GM23338 (cell line): ENCODE data around the gene PTPN20. TPM values are rescaled to one million over a fixed set of nuclear protein-coding genes. Genes with fewer than 3 reads are reported as not detected.

ENCODE experiments used
- ATAC-seq: fragments of 200-7000 bp; cut with Tn5 transposase; 3 replicates; pipeline ENCODE4 v1.9.1; 2020
- DNase-seq: peaks from one replicate; pipeline ENCODE4 v3.0.0-alpha.2; 2015; ENCODE audit warnings: low spot score
- H2AFZ ChIP-seq: fragments of 200-600 bp; sonication (generic); 2 replicates; pipeline ENCODE4 v1.8.0; 2016; ENCODE audit warnings: antibody characterized with exemption, mild to moderate bottlenecking, moderate library complexity
- H3F3A ChIP-seq: fragments of 200-600 bp; sonication (generic); replicated peaks from 2 replicates; pipeline ENCODE4 v1.8.0; 2017; ENCODE audit warnings: antibody characterized with exemption, mixed run types, low read depth
- H3K27ac ChIP-seq: fragments of 200-600 bp; sonication (generic); 2 replicates; pipeline ENCODE4 v1.6.1; 2016; ENCODE audit warnings: low read depth
- H3K27me3 ChIP-seq: fragments of 200-600 bp; sonication (generic); 2 replicates; pipeline ENCODE4 v1.8.0; 2016; ENCODE audit warnings: mild to moderate bottlenecking, mixed run types, moderate library complexity; ENCODE audit not compliant: insufficient read depth
- H3K36me3 ChIP-seq: fragments of 200-600 bp; sonication (generic); 2 replicates; pipeline ENCODE4 v1.8.0; 2016; ENCODE audit warnings: mild to moderate bottlenecking; ENCODE audit not compliant: insufficient read depth
- H3K4me1 ChIP-seq: fragments of 200-600 bp; sonication (generic); 2 replicates; pipeline ENCODE4 v1.8.0; 2016; ENCODE audit warnings: mild to moderate bottlenecking, moderate library complexity; ENCODE audit not compliant: insufficient read depth
- H3K4me2 ChIP-seq: fragments of 200-600 bp; sonication (generic); 2 replicates; pipeline ENCODE4 v1.7.1; 2017; ENCODE audit warnings: mixed run types
- H3K4me3 ChIP-seq: fragments of 200-600 bp; sonication (generic); 2 replicates; pipeline ENCODE4 v1.6.1; 2016; ENCODE audit warnings: mixed run types
- H3K79me2 ChIP-seq: fragments of 200-600 bp; sonication (generic); replicated peaks from 2 replicates; pipeline ENCODE4 v1.8.0; 2017; ENCODE audit warnings: mild to moderate bottlenecking; ENCODE audit not compliant: insufficient read depth
- H3K9me2 ChIP-seq: fragments of 200-600 bp; sonication (generic); 2 replicates; pipeline ENCODE4 v1.8.0; 2017; ENCODE audit not compliant: insufficient read depth
- H4K20me1 ChIP-seq: fragments of 200-600 bp; sonication (generic); replicated peaks from 2 replicates; pipeline ENCODE4 v1.8.0; 2017; ENCODE audit warnings: mild to moderate bottlenecking; ENCODE audit not compliant: insufficient read depth
- H3K27ac Mint-ChIP-seq: 2 replicates; pipeline ENCODE4 v1.8.0; 2020; ENCODE audit warnings: inconsistent platforms, mild to moderate bottlenecking, moderate library complexity, mixed read lengths
- H3K27me3 Mint-ChIP-seq: 3 replicates; pipeline ENCODE4 v1.8.0; 2022; ENCODE audit warnings: low read depth, mild to moderate bottlenecking, moderate library complexity, mixed read lengths, inconsistent platforms; ENCODE audit not compliant: insufficient read depth, poor library complexity
- H3K36me3 Mint-ChIP-seq: 3 replicates; pipeline ENCODE4 v1.8.0; 2021; ENCODE audit warnings: low read depth, mild to moderate bottlenecking, inconsistent platforms, moderate library complexity, mixed read lengths
- H3K4me1 Mint-ChIP-seq: 3 replicates; pipeline ENCODE4 v1.8.0; 2020; ENCODE audit warnings: mild to moderate bottlenecking, inconsistent platforms, mixed read lengths
- H3K4me3 Mint-ChIP-seq: 3 replicates; pipeline ENCODE4 v1.8.0; 2021; ENCODE audit warnings: moderate library complexity, mild to moderate bottlenecking, inconsistent platforms, mixed read lengths
- H3K9me3 Mint-ChIP-seq: 3 replicates; pipeline ENCODE4 v1.8.0; 2020; ENCODE audit warnings: moderate library complexity, mild to moderate bottlenecking, inconsistent platforms, mixed read lengths
- CREB1 ChIP-seq: fragments of 250-450 bp; sonication (Bioruptor Pico); IDR thresholded peaks from 2 replicates; pipeline ENCODE4 v1.5.0; 2020; ENCODE audit warnings: low read depth, mild to moderate bottlenecking, moderate library complexity
- EZH2 ChIP-seq: fragments of 200-600 bp; sonication (generic); IDR thresholded peaks from one replicate; pipeline ENCODE4 v1.8.0; 2017; ENCODE audit warnings: antibody characterized with exemption, mild to moderate bottlenecking, low read depth; ENCODE audit not compliant: unreplicated experiment
- EZH2phosphoT487 ChIP-seq: fragments of 200-600 bp; sonication (generic); IDR thresholded peaks from one replicate; pipeline ENCODE4 v1.8.1; 2018; ENCODE audit warnings: antibody characterized with exemption; ENCODE audit not compliant: unreplicated experiment
- JUNB ChIP-seq: IDR thresholded peaks from one replicate; pipeline ENCODE4 v1.6.1; 2016; ENCODE audit warnings: antibody characterized with exemption; ENCODE audit not compliant: unreplicated experiment
- NANOG ChIP-seq: IDR thresholded peaks from 2 replicates; pipeline ENCODE4 v1.6.1; 2016; ENCODE audit warnings: antibody characterized with exemption, borderline replicate concordance
- POLR2AphosphoS5 ChIP-seq: IDR thresholded peaks from 2 replicates; pipeline ENCODE4 v1.6.1; 2016; ENCODE audit warnings: antibody characterized with exemption, low read depth
- STAT1 ChIP-seq: IDR thresholded peaks from one replicate; pipeline ENCODE4 v1.6.1; 2016; ENCODE audit warnings: antibody characterized with exemption; ENCODE audit not compliant: unreplicated experiment
- ZNF331 ChIP-seq: fragments of 250-450 bp; sonication (Bioruptor Pico); IDR thresholded peaks from 2 replicates; pipeline ENCODE4 v1.5.0; 2020; ENCODE audit warnings: low read depth, mild to moderate bottlenecking, moderate library complexity
- polyA plus RNA-seq: library from polyadenylated mRNA; unstranded; fragments of >200 nt; fragmentation: Nextera tagmentation; extraction: Ambion mirVana; gene quantifications from 2 replicates; pipeline ENCODE4 v1.2.1, GENCODE V29; 2016
- total RNA-seq: library from RNA; depleted of rRNA; stranded (reverse); fragments of >200 nt; shearing (Covaris generic); gene quantifications from 2 replicates; pipeline ENCODE4 v1.2.3, GENCODE V29; 2014
- TF ChIP-seq, protein P1 (sequence below): IDR thresholded peaks from one replicate; pipeline ENCODE4 v1.6.1; 2018; ENCODE audit warnings: antibody characterized with exemption; ENCODE audit not compliant: unreplicated experiment
- TF ChIP-seq, protein P2 (sequence below), 2 experiments: fragments of 200-600 bp in 1 of 2; sonication (generic) in 1 of 2; conservative IDR thresholded peaks; 2 replicates each; pipeline versions ENCODE4 v1.5.1 to v1.6.1; 2016 to 2017; ENCODE audit warnings: antibody characterized with exemption in 2 of 2, low read depth in 2 of 2, mild to moderate bottlenecking in 2 of 2, moderate library complexity in 1 of 2

Gene PTPN20
- total and polyA plus RNA-seq, 2 experiments from 2014 or later = 0.13 TPM; not detected in 1

DNA sequence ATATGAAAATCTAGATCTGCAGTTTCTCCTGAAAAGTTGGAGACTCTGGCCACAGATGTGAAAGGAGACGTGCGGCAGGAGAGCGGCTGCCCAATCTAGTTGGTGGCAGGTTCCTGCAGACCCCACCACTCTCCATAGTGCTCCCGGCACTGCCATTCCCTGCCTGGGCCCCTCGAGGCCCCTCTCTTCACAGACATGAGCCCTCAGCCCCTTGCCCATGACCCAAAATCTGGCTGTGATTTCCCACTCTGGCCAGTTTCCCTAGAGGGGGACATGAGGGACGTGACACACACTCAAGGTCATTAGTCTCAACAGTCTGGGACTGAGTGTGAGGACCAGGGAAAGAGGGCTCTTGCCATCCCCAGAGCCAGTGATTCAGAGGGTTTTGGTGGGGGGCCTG, 138.7 kb downstream of the PTPN20 start:
- no peaks in the 10 kb centered on the region for H3K27me3 ChIP-seq
- Mint-ChIP-seq H3K27ac (no peak overlapping the region), H3K4me3 (no peak overlapping the region), H3K27me3 (peaks cover 8% of the 10 kb centered on the region), H3K9me3 (no peaks in the 10 kb centered on the region), H3K36me3 (no peaks in the 10 kb centered on the region), H3K4me1 (no peaks in the 10 kb centered on the region)
- no peak for DNase-seq
- H3F3A ChIP-seq = no peaks in the 10 kb centered on the region
- no peaks in the 10 kb centered on the region for H3K4me1 ChIP-seq
- no peaks in the 10 kb centered on the region for H3K9me2 ChIP-seq
- TF ChIP-seq EZH2phosphoT487 = no peak
- TF ChIP-seq ZNF331 (CRISPR knock-in tag) = no peak
- TF ChIP-seq, protein P1, sequence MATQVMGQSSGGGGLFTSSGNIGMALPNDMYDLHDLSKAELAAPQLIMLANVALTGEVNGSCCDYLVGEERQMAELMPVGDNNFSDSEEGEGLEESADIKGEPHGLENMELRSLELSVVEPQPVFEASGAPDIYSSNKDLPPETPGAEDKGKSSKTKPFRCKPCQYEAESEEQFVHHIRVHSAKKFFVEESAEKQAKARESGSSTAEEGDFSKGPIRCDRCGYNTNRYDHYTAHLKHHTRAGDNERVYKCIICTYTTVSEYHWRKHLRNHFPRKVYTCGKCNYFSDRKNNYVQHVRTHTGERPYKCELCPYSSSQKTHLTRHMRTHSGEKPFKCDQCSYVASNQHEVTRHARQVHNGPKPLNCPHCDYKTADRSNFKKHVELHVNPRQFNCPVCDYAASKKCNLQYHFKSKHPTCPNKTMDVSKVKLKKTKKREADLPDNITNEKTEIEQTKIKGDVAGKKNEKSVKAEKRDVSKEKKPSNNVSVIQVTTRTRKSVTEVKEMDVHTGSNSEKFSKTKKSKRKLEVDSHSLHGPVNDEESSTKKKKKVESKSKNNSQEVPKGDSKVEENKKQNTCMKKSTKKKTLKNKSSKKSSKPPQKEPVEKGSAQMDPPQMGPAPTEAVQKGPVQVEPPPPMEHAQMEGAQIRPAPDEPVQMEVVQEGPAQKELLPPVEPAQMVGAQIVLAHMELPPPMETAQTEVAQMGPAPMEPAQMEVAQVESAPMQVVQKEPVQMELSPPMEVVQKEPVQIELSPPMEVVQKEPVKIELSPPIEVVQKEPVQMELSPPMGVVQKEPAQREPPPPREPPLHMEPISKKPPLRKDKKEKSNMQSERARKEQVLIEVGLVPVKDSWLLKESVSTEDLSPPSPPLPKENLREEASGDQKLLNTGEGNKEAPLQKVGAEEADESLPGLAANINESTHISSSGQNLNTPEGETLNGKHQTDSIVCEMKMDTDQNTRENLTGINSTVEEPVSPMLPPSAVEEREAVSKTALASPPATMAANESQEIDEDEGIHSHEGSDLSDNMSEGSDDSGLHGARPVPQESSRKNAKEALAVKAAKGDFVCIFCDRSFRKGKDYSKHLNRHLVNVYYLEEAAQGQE = no peak
- no peak for TF ChIP-seq JUNB
- no peaks in the 10 kb centered on the region for H3K79me2 ChIP-seq
- no peak overlapping the region for H3K27ac ChIP-seq
- H3K4me2 ChIP-seq = no peak overlapping the region
- ATAC-seq = no peak
- H2AFZ ChIP-seq = no peak overlapping the region
- H3K4me3 ChIP-seq = no peak overlapping the region
- no peaks in the 10 kb centered on the region for H3K36me3 ChIP-seq
- H4K20me1 ChIP-seq = no peaks in the 10 kb centered on the region

DNA sequence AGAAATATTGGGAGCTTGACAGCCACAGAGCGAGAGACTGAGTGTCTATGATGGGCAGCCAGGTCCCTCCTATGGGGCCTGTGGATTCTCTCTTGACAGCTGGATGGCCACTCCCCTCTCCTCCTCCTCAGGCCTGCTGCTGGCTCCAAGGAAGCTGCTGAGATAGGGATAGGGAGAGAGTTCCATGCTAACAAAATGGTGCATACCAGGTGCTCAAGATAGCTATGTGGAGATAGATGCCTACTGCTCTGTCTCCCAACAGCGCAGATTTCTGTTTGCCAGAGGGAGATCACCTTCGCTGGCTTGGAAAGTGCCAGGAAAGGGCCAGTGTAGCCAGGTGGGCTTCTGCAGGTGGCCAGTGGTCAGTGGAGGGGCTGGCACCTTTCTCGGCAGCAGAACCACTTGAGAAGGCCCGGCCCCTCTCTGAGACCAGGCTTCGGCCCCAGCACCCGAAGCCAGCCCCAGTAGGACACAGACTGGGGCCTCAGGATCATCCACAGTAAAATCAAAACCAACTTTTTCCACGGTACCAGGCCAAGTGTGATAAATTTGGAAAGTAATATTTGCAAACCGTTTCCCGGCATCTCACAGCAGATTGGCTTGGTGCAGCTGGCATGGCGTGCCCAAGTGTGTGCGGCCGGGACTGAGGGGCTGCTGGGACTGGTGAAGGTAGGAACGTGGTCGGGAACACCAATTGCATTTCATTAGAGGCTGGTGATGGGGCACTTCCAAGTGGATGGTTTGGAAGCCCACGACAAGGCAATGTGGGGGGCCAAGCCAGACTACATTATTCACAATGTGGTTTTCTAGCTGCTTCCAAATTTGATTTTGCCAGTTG, 139.6 kb downstream of the PTPN20 start:
- Histone ChIP-seq H3K79me2 (no peaks in the 10 kb centered on the region), H3K4me3 (no peak overlapping the region), H3K27me3 (no peaks in the 10 kb centered on the region), H4K20me1 (no peaks in the 10 kb centered on the region), H3K27ac (no peak overlapping the region), H2AFZ (no peak overlapping the region), H3K36me3 (no peaks in the 10 kb centered on the region), H3K4me2 (no peak overlapping the region), H3K4me1 (no peaks in the 10 kb centered on the region), H3F3A (no peaks in the 10 kb centered on the region), H3K9me2 (no peaks in the 10 kb centered on the region)
- H3K4me1 Mint-ChIP-seq = no peaks in the 10 kb centered on the region
- H3K36me3 Mint-ChIP-seq = no peaks in the 10 kb centered on the region
- H3K4me3 Mint-ChIP-seq = no peak overlapping the region
- peaks cover 10% of the 10 kb centered on the region for H3K27me3 Mint-ChIP-seq
- no peak overlapping the region for H3K27ac Mint-ChIP-seq
- H3K9me3 Mint-ChIP-seq = no peaks in the 10 kb centered on the region
- DNase-seq (no peak), ATAC-seq (no peak)
- TF ChIP-seq EZH2 = no peak
- no peak for TF ChIP-seq POLR2AphosphoS5
- TF ChIP-seq, protein P1 = no peak
- no peak for TF ChIP-seq EZH2phosphoT487
- TF ChIP-seq CREB1 (CRISPR knock-in tag) = no peak
- TF ChIP-seq JUNB = no peak
- TF ChIP-seq, protein P2, sequence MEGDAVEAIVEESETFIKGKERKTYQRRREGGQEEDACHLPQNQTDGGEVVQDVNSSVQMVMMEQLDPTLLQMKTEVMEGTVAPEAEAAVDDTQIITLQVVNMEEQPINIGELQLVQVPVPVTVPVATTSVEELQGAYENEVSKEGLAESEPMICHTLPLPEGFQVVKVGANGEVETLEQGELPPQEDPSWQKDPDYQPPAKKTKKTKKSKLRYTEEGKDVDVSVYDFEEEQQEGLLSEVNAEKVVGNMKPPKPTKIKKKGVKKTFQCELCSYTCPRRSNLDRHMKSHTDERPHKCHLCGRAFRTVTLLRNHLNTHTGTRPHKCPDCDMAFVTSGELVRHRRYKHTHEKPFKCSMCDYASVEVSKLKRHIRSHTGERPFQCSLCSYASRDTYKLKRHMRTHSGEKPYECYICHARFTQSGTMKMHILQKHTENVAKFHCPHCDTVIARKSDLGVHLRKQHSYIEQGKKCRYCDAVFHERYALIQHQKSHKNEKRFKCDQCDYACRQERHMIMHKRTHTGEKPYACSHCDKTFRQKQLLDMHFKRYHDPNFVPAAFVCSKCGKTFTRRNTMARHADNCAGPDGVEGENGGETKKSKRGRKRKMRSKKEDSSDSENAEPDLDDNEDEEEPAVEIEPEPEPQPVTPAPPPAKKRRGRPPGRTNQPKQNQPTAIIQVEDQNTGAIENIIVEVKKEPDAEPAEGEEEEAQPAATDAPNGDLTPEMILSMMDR (conservative IDR thresholded peaks at IDR 0.05; ENCODE audit: low read depth in 2 of 2) = no peak
- no peak for TF ChIP-seq NANOG
- TF ChIP-seq STAT1 = no peak
